ENCODE results near the gene TBX5. TPM values are rescaled to one million over a fixed set of nuclear protein-coding genes. Genes with fewer than 3 reads are reported as not detected.

TBX5 gene
- total and polyA plus RNA-seq, 2 of the 4 experiments (the other 2 are of a cell fraction) = 13.3 to 14.7 TPM

- Histone ChIP-seq H3K4me3 (ENCODE audit: insufficient read depth, low read depth, low read length) (no peak overlapping the region), H2BK20ac (ENCODE audit: low read depth, low read length) (no peak overlapping the region), H2AK9ac (replicated peaks; ENCODE audit: low read depth, low read length, poor library complexity) (no peak overlapping the region), H3K9ac (ENCODE audit: low read depth, low read length) (no peak overlapping the region), H3K14ac (replicated peaks; ENCODE audit: low read depth, low read length) (no peak overlapping the region), H3K18ac (ENCODE audit: low read depth, low read length) (no peak overlapping the region), H2AFZ (replicated peaks; ENCODE audit: low read length, poor library complexity) (no peak overlapping the region), H2BK5ac (ENCODE audit: low read depth, low read length, poor library complexity, severe bottlenecking) (no peak overlapping the region), H3K27me3 (ENCODE audit: control insufficient read depth, insufficient read depth, low read length) (no peaks in the 10 kb centered on the region), H3K4me2 (ENCODE audit: low read depth, low read length) (no peak overlapping the region), H2BK120ac (ENCODE audit: low read depth, low read length) (no peak overlapping the region), H3K9me1 (ENCODE audit: insufficient read depth, low read length) (peaks cover 12% of the 10 kb centered on the region), H3K36me3 (ENCODE audit: control insufficient read depth, insufficient read depth, low read length) (peaks cover 62% of the 10 kb centered on the region), H4K5ac (ENCODE audit: low read depth, low read length) (no peak overlapping the region), H3K9me3 (ENCODE audit: control insufficient read depth, insufficient read depth, low read length) (no peaks in the 10 kb centered on the region), H3K4me1 (ENCODE audit: control insufficient read depth, insufficient read depth, low read length) (peaks cover 36% of the 10 kb centered on the region), H3K79me1 (ENCODE audit: low read depth in 1 of 2, low read length in 2 of 2) (peaks cover 25 to 81% of the 10 kb centered on the region in 2 experiments), H2BK15ac (ENCODE audit: low read depth, low read length) (no peak overlapping the region), H3K4ac (ENCODE audit: low read depth, low read length) (no peak overlapping the region), H4K91ac (ENCODE audit: insufficient read depth, low read depth, low read length) (no peak overlapping the region), H3K23ac (ENCODE audit: low read depth, low read length) (peak overlapping the region; percentile 46; the same call in 1 of the 2 replicates), H3K27ac (ENCODE audit: insufficient read depth, low read length) (no peak overlapping the region), H4K20me1 (ENCODE audit: insufficient read depth, low read length) (peaks cover 32% of the 10 kb centered on the region; the same call in 1 of the 2 replicates), H4K8ac (ENCODE audit: low read depth in 2 of 2, low read length in 2 of 2) (no peak overlapping the region; a peak in 1 of 4 replicates), H3K56ac (ENCODE audit: extremely low read depth, insufficient read depth, low read length) (no peak overlapping the region), H2AK5ac (ENCODE audit: low read depth, low read length) (0 out of 2 replicates have a peak overlapping the region, but pooled peaks have one; percentile 10)
- POLR2A ChIA-PET (ENCODE audit: unreplicated experiment) = interaction anchor here (0.6 kb wide), 1 partner anchor 8 kb away, joined by 3 read pairs; no protein-coding TSS in a partner anchor
- no CpG with 5 or more reads among the region's 5 CpGs for WGBS, 2 experiments (ENCODE audit: extremely low coverage in 2 of 2, insufficient read length in 1 of 2)
- dilution Hi-C loops (cut with HindIII; ENCODE audit: low sequenced_read_pairs, unreplicated experiment) = no loop called here
- CTCF ChIA-PET = no interaction called here
- TF ChIP-seq MAZ (IDR thresholded peaks at IDR 0.05; ENCODE audit: borderline replicate concordance, low read depth, low read length) (no peak), USF2 (IDR thresholded peaks at IDR 0.05; ENCODE audit: low read depth, low read length) (no peak), RCOR1 (IDR thresholded peaks at IDR 0.05; ENCODE audit: insufficient replicate concordance, low read length) (no peak), FOS (IDR thresholded peaks at IDR 0.05; ENCODE audit: low read depth, low read length) (no peak), SMC3 (IDR thresholded peaks at IDR 0.05; ENCODE audit: low read depth, low read length) (no peak), NFE2L2 (IDR thresholded peaks at IDR 0.05; ENCODE audit: low read depth, low read length) (no peak), MAFK (IDR thresholded peaks at IDR 0.05; ENCODE audit: low read depth, low read length) (no peak), POLR2A (IDR thresholded peaks at IDR 0.05; ENCODE audit: low read depth, low read length) (no peak), RAD21 (IDR thresholded peaks at IDR 0.05; ENCODE audit: low read length) (no peak), CEBPB (IDR thresholded peaks at IDR 0.05; ENCODE audit: low read depth, low read length) (no peak), RFX5 (IDR thresholded peaks at IDR 0.05; ENCODE audit: low read depth, low read length) (no peak)
- DNase-seq (no peak), ATAC-seq (ENCODE audit: low read depth) (no peak)
- intact Hi-C loops (cut with micrococcal nuclease) = loop anchor here (5.0 kb wide), 1 partner anchor 764 kb away; no protein-coding TSS in a partner anchor
- in situ Hi-C loops (cut with MboI; ENCODE audit: low sequenced_read_pairs) = no loop called here
- no TSS peak for BruUV-seq (replicated peaks)
These were observed 13.0 kb downstream of the TBX5 start for GRCh38 chr12:114392909-114393308.
